Activated naive CD4-positive, alpha-beta T cell treated with anti-CD3 and anti-CD28 coated beads for 36 hours (primary cell): ENCODE measurements around the gene GRK3. TPM values are rescaled to one million over a fixed set of nuclear protein-coding genes. Genes with fewer than 3 reads are reported as not detected.
"Not testable (repeated sequence)": the region's sequence is repeated elsewhere in the genome, so short reads cannot be mapped to it uniquely, and the experiment has no call there.

Experiments
- CTCF ChIA-PET: fragments of 350-600 bp; sonication (Branson Sonifier 250); formaldehyde crosslinking; loops from one replicate; lab custom pipeline; 2021; ENCODE audit warnings: antibody characterized with exemption; lab: Charles Lee
- DNase-seq: peaks from one replicate; pipeline ENCODE4 v3.0.0-alpha.2; 2020
- H3K27ac Mint-ChIP-seq: one replicate; pipeline ENCODE4 v1.8.0; 2021; ENCODE audit warnings: mild to moderate bottlenecking, mixed read lengths
- H3K27me3 Mint-ChIP-seq: one replicate; pipeline ENCODE4 v1.8.0; 2021; ENCODE audit warnings: low read depth, mixed read lengths
- H3K36me3 Mint-ChIP-seq: one replicate; pipeline ENCODE4 v1.8.0; 2021; ENCODE audit warnings: low read depth, mixed read lengths
- H3K4me1 Mint-ChIP-seq: one replicate; pipeline ENCODE4 v1.8.0; 2021; ENCODE audit warnings: low read depth, mixed read lengths
- H3K4me3 Mint-ChIP-seq: one replicate; pipeline ENCODE4 v1.8.0; 2021; ENCODE audit warnings: mild to moderate bottlenecking, moderate library complexity, mixed read lengths
- H3K9me3 Mint-ChIP-seq: one replicate; pipeline ENCODE4 v1.8.0; 2021; ENCODE audit warnings: mixed read lengths
- intact Hi-C: fragments of 100-400 bp; cut with micrococcal nuclease; formaldehyde crosslinking; loops from one replicate; pipeline ENCODE4 v1.15.1; 2023
- total RNA-seq, 2 experiments: library from RNA; stranded (reverse); gene quantifications; one replicate each; pipeline ENCODE4 v1.2.3, GENCODE V29; 2021

The GRK3 gene
- total RNA-seq, 2 experiments from 2014 or later, result 8.3 to 8.9 TPM

DNA sequence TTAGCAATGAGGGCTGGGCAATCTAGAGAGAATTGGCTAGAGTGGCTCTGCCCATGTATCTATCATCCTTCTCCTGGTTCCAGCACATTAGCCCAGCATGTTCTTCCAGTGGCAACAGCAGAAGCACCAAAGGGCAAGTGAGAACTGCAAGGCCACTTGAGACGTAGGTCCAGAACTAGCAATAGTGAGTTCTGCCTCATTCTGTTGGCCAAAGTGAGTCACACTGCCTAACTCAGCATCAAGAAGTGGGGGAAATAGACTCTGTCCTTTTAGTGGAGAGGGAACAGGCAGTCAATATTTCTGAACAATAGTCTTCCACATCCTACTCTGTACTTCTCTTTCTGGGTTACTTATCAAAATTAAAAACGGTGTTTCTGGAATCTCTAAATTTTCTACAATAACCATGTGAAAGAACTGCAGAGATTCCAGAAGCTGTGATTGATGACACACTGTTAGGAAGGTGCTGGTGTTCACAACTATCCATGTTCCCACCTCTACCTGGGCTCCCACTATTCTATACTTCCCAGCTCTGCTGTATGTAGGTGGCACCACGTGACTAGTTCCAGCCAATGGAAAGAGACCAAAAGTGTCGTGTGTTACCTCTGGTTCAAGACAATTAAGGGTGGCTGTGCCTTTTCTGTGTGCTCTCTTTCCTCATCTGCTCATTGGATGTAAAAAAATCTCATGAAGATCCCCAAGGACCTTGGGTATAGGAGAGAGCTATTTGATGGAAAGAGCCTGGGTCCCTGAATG, 23.4 kb upstream of the GRK3 start:
- Mint-ChIP-seq H3K4me1 (no peaks in the 10 kb centered on the region), H3K4me3 (no peak overlapping the region), H3K9me3 (no peaks in the 10 kb centered on the region), H3K27ac (no peak overlapping the region), H3K36me3 (no peaks in the 10 kb centered on the region), H3K27me3 (no peaks in the 10 kb centered on the region)
- no peak for DNase-seq
- intact Hi-C loops, result no loop called here
- CTCF ChIA-PET, result no interaction called here

GRCh38 chr22:25542191-25542590, 22.3 kb upstream of the GRK3 start:
- intact Hi-C loops, result no loop called here

GRCh38 chr22:25542720-25543402, 21.6 kb upstream of the GRK3 start:
- H3K4me3 Mint-ChIP-seq, result no peak overlapping the region
- no peaks in the 10 kb centered on the region for H3K4me1 Mint-ChIP-seq
- DNase-seq, result no peak
- intact Hi-C loops, result no loop called here
- H3K27ac Mint-ChIP-seq, result no peak overlapping the region
- H3K36me3 Mint-ChIP-seq, result no peaks in the 10 kb centered on the region
- no peaks in the 10 kb centered on the region for H3K9me3 Mint-ChIP-seq
- CTCF ChIA-PET, result interaction anchor here (0.7 kb wide), 1 partner anchor 155 kb away, joined by 4 read pairs; no protein-coding TSS in a partner anchor
- H3K27me3 Mint-ChIP-seq, result no peaks in the 10 kb centered on the region

More at GRCh38 chr22:25542191-25542590, 22.3 kb upstream of the GRK3 start:
- Mint-ChIP-seq H3K36me3 (no peaks in the 10 kb centered on the region), H3K9me3 (no peaks in the 10 kb centered on the region), H3K4me3 (no peak overlapping the region), H3K27me3 (no peaks in the 10 kb centered on the region), H3K27ac (no peak overlapping the region), H3K4me1 (no peaks in the 10 kb centered on the region)
- DNase-seq, result no peak
- CTCF ChIA-PET, result no interaction called here

- DNase-seq, result no peak
- H3K27me3 Mint-ChIP-seq, result no peaks in the 10 kb centered on the region
- H3K36me3 Mint-ChIP-seq, result no peaks in the 10 kb centered on the region
- no peaks in the 10 kb centered on the region for H3K9me3 Mint-ChIP-seq
- H3K4me1 Mint-ChIP-seq, result no peaks in the 10 kb centered on the region
- H3K4me3 Mint-ChIP-seq, result no peak overlapping the region
- intact Hi-C loops, result no loop called here
- H3K27ac Mint-ChIP-seq, result no peak overlapping the region
- CTCF ChIA-PET, result interaction anchor here (0.5 kb wide), 1 partner anchor 33 kb away, joined by 4 read pairs; no protein-coding TSS in a partner anchor
Measured at GRCh38 chr22:25545146-25545545, 19.3 kb upstream of the GRK3 start.

DNA sequence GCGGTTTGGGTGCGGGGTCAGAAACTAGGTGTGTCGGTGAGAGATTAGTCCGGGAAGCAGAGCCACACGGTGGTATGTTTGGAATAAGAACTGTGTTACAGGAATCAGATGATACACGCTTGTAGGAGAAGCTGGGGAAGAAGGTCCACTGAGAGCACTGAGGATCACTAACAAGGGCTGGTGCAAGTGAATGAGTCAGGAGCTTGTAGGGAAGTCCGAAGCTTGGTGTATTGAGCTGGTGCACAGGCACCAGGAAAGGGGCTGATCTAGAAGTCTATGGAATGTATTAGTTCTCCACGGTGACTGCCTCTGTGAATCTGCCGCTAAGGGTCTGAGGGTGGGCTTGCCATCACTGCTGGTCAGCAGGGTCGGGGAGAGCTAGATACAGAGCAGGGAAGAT, 18.8 kb upstream of the GRK3 start:
- no peak overlapping the region for H3K4me3 Mint-ChIP-seq
- H3K27me3 Mint-ChIP-seq, result no peaks in the 10 kb centered on the region
- H3K36me3 Mint-ChIP-seq, result no peaks in the 10 kb centered on the region
- no peaks in the 10 kb centered on the region for H3K4me1 Mint-ChIP-seq
- H3K9me3 Mint-ChIP-seq, result no peaks in the 10 kb centered on the region
- DNase-seq, result no peak
- CTCF ChIA-PET, result interaction anchor here (0.6 kb wide), 1 partner anchor 229 kb away, joined by 3 read pairs; no protein-coding TSS in a partner anchor
- intact Hi-C loops, result no loop called here
- no peak overlapping the region for H3K27ac Mint-ChIP-seq

DNA sequence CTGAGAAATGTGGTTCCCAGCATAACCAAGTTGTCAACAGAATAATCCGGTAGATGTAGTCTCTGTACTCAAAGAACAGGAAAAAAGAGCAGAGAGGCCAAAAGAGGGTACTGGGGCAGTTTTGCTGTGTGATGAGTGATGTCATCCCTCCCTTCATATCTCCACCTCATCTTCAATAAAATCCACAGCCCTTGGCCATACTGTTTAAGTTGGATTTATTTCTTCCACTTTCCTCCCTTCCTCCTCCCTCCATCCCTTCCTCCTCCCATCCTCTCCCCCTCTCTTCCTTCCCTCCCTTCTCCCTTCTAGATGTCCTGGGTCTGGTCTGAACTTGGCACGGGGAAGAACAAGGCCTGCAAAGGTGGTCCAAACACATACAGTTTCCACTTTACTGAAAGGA, 18.2 kb upstream of the GRK3 start:
- no peaks in the 10 kb centered on the region for H3K27me3 Mint-ChIP-seq
- no peaks in the 10 kb centered on the region for H3K36me3 Mint-ChIP-seq
- no peaks in the 10 kb centered on the region for H3K9me3 Mint-ChIP-seq
- intact Hi-C loops, result no loop called here
- CTCF ChIA-PET, result interaction anchor here (0.6 kb wide), 1 partner anchor 228 kb away, joined by 3 read pairs; no protein-coding TSS in a partner anchor
- no peak overlapping the region for H3K27ac Mint-ChIP-seq
- H3K4me3 Mint-ChIP-seq, result no peak overlapping the region
- no peak for DNase-seq
- H3K4me1 Mint-ChIP-seq, result no peaks in the 10 kb centered on the region

DNA sequence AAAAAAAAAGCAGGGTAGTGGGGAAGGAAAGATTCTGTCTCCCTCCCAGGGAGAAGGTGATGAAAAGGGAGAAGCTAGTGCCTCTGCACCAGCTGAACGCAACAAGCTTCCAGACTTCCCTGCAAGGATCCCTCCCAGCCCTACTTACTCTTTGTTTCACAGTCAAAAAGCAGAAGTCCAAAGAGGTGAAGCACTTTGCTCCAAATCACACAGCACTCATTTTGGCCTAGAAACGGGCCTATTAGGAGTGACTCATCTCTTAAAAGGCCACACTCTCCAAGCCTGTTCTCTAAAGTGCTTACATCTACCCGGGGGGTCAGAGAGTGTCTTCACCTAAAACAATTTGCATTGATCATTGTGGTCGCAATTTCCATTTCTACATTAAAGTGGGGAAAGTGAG, 17.7 kb upstream of the GRK3 start:
- no peak for DNase-seq
- H3K36me3 Mint-ChIP-seq, result no peaks in the 10 kb centered on the region
- H3K4me3 Mint-ChIP-seq, result no peak overlapping the region
- no peaks in the 10 kb centered on the region for H3K27me3 Mint-ChIP-seq
- H3K27ac Mint-ChIP-seq, result no peak overlapping the region
- H3K9me3 Mint-ChIP-seq, result no peaks in the 10 kb centered on the region
- no peaks in the 10 kb centered on the region for H3K4me1 Mint-ChIP-seq
- CTCF ChIA-PET, result no interaction called here
- intact Hi-C loops, result no loop called here

- no peaks in the 10 kb centered on the region for H3K36me3 Mint-ChIP-seq
- CTCF ChIA-PET, result interaction anchor here (0.7 kb wide), 1 partner anchor 224 kb away, joined by 3 read pairs; no protein-coding TSS in a partner anchor
Measured at GRCh38 chr22:25548866-25549464, 15.5 kb upstream of the GRK3 start.

DNA sequence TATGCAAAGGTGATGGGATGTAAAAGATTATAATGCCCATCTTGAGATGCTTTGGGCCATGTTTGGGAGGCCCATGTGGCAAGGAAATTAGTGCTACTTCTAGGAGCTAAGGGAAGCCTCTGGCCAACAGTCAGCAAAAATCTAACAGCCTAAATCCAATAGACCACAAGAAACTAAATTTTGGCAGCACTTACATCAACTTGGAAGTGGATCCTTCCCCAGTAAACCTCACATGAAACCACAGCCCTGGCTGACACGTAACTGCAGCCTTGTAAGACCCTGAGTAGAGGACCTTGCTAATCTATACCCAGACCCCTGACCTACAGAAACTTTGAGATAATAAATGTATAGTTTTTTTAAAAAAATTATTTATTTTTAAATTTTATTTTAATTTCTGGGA, 13.1 kb upstream of the GRK3 start:
- Mint-ChIP-seq H3K27me3 (no peaks in the 10 kb centered on the region), H3K4me3 (no peak overlapping the region), H3K4me1 (no peaks in the 10 kb centered on the region), H3K36me3 (no peaks in the 10 kb centered on the region), H3K27ac (no peak overlapping the region), H3K9me3 (no peaks in the 10 kb centered on the region)
- CTCF ChIA-PET, result interaction anchor here (0.6 kb wide), 1 partner anchor 48 kb away, joined by 3 read pairs; no protein-coding TSS in a partner anchor
- no peak for DNase-seq
- intact Hi-C loops, result no loop called here

More at GRCh38 chr22:25548866-25549464, 15.5 kb upstream of the GRK3 start:
- H3K4me3 Mint-ChIP-seq, result no peak overlapping the region
- H3K9me3 Mint-ChIP-seq, result no peaks in the 10 kb centered on the region
- H3K4me1 Mint-ChIP-seq, result no peaks in the 10 kb centered on the region
- no peaks in the 10 kb centered on the region for H3K27me3 Mint-ChIP-seq
- no peak overlapping the region for H3K27ac Mint-ChIP-seq
- intact Hi-C loops, result no loop called here
- DNase-seq, result no peak

- H3K27ac Mint-ChIP-seq, intact Hi-C loops, DNase-seq, H3K27me3 Mint-ChIP-seq, H3K9me3 Mint-ChIP-seq, H3K36me3 Mint-ChIP-seq, H3K4me1 Mint-ChIP-seq, H3K4me3 Mint-ChIP-seq: not testable (repeated sequence)
- CTCF ChIA-PET, result interaction anchor here (0.9 kb wide), 1 partner anchor 9 kb away, joined by 3 read pairs; no protein-coding TSS in a partner anchor
Measured at GRCh38 chr22:25552405-25552804, 12.1 kb upstream of the GRK3 start.

GRCh38 chr22:25553131-25553530, 11.3 kb upstream of the GRK3 start:
- CTCF ChIA-PET, result interaction anchor here (0.9 kb wide), 1 partner anchor 8 kb away, joined by 3 read pairs; no protein-coding TSS in a partner anchor
- no peak for DNase-seq
- intact Hi-C loops, result no loop called here
- no peaks in the 10 kb centered on the region for H3K36me3 Mint-ChIP-seq
- no peaks in the 10 kb centered on the region for H3K9me3 Mint-ChIP-seq
- H3K27me3 Mint-ChIP-seq, result no peaks in the 10 kb centered on the region
- no peak overlapping the region for H3K4me3 Mint-ChIP-seq
- no peaks in the 10 kb centered on the region for H3K4me1 Mint-ChIP-seq
- no peak overlapping the region for H3K27ac Mint-ChIP-seq

DNA sequence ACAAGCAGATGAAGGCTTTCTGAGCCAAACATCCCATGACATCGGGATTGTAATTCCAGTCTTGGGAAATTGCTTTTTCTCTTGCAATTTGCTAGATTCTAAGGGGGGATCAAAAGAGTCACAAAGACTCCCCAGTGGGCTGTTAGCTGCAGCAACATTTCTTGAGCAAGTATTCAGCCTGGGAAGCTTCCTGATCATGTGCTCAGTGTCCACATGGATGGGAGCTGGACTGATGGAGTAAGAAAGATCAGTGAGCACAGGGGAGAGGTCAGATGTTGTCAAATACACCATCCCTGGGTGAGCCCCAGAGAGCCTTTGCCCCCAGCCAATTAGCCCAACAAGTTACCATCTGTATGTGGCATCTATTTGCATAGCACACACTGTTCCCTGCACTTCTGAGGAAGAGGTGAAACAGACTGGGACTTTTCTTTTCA, 10.2 kb upstream of the GRK3 start:
- Mint-ChIP-seq H3K4me3 (no peak overlapping the region), H3K27ac (no peak overlapping the region), H3K9me3 (no peaks in the 10 kb centered on the region), H3K4me1 (no peaks in the 10 kb centered on the region), H3K27me3 (no peaks in the 10 kb centered on the region), H3K36me3 (no peaks in the 10 kb centered on the region)
- CTCF ChIA-PET, result interaction anchor here (2.0 kb wide), 1 partner anchor 10 kb away, joined by 8 read pairs; no protein-coding TSS in a partner anchor
- intact Hi-C loops, result no loop called here
- no peak for DNase-seq
